ENCODE data around the gene CRACDL.

Gene CRACDL

DNA sequence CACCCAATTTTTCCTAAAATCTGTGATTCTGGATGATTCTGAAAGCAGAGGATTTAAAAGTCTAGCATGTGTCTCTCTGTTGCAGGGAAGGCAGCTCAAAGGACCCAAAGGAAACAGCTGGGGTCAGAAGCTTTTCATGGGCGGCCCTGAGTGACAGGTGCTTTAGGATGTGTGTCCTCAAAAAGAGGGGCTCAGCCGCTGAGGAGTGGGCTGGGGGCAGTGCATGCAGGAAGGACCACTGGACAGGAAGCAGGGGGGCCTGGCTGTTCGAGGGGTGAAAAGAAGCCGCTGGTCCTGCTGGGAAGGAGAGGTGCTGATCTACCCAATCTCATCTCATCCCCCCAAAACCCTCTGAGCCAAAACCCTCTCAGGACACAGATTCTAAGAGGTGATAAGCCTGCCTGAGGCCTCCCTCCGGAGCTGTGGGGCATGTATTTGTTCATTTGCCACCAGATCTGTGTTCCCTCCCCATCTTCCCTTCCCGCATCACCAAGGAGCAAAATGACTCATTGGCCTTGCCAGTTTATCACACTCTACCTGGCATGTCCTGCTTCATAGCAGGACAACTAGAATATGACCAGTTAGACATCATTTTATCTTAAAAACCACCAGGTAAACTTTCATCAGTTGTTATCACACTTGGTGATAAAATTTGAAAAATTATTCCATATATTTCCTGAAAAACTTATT lies 106.3 kb downstream of the CRACDL start:
- TF ChIP-seq SIN3A (IDR thresholded peaks at IDR 0.05; ENCODE audit: borderline replicate concordance, insufficient read depth, low read length) (no peak), FOXP2 (optimal IDR thresholded peaks at IDR 0.05; ENCODE audit: borderline replicate concordance, extremely low read depth, extremely low read length, insufficient read depth) (no peak), POLR2AphosphoS5 (IDR thresholded peaks at IDR 0.05; ENCODE audit: low read depth, low read length) (no peak), TAF1 (IDR thresholded peaks at IDR 0.05; ENCODE audit: borderline replicate concordance, insufficient read depth, low read length) (no peak)
- TF ChIP-seq, protein P1, sequence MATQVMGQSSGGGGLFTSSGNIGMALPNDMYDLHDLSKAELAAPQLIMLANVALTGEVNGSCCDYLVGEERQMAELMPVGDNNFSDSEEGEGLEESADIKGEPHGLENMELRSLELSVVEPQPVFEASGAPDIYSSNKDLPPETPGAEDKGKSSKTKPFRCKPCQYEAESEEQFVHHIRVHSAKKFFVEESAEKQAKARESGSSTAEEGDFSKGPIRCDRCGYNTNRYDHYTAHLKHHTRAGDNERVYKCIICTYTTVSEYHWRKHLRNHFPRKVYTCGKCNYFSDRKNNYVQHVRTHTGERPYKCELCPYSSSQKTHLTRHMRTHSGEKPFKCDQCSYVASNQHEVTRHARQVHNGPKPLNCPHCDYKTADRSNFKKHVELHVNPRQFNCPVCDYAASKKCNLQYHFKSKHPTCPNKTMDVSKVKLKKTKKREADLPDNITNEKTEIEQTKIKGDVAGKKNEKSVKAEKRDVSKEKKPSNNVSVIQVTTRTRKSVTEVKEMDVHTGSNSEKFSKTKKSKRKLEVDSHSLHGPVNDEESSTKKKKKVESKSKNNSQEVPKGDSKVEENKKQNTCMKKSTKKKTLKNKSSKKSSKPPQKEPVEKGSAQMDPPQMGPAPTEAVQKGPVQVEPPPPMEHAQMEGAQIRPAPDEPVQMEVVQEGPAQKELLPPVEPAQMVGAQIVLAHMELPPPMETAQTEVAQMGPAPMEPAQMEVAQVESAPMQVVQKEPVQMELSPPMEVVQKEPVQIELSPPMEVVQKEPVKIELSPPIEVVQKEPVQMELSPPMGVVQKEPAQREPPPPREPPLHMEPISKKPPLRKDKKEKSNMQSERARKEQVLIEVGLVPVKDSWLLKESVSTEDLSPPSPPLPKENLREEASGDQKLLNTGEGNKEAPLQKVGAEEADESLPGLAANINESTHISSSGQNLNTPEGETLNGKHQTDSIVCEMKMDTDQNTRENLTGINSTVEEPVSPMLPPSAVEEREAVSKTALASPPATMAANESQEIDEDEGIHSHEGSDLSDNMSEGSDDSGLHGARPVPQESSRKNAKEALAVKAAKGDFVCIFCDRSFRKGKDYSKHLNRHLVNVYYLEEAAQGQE (IDR thresholded peaks at IDR 0.05; ENCODE audit: insufficient read depth in 1 of 2, low read depth in 2 of 2, low read length in 2 of 2): no peak

DNA sequence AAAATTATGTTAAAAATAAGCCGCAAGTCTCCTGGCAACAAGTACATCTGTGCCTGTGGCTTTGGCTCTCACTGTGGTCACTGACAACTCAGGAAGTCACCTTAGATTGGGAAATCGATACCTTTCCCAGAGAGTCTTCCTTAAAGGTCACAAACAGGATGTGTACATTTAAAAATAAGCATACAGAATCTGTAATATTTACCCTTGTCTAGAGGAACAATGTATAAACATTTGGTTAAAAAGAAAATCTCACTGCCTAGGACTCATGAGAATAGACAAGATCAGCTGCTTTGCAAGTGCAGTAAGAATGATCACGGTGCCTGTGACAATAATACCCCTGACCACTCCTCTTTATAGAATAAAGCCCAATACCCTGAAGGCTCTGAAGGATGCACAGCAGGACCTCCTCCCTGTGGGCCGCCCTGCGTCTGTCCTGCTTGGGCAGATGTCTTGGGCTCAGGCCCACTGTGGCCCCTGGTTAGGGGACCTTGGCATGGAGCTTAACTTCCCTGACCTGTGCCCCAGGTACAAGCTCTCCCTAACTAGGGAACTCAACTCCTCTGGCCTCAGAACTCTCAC lies 107.1 kb downstream of the CRACDL start:
- TF ChIP-seq SIN3A (IDR thresholded peaks at IDR 0.05; ENCODE audit: borderline replicate concordance, insufficient read depth, low read length) (no peak), FOXP2 (optimal IDR thresholded peaks at IDR 0.05; ENCODE audit: borderline replicate concordance, extremely low read depth, extremely low read length, insufficient read depth) (no peak), TAF1 (IDR thresholded peaks at IDR 0.05; ENCODE audit: borderline replicate concordance, insufficient read depth, low read length) (no peak), POLR2AphosphoS5 (IDR thresholded peaks at IDR 0.05; ENCODE audit: low read depth, low read length) (no peak)
- TF ChIP-seq, protein P1 (IDR thresholded peaks at IDR 0.05; ENCODE audit: insufficient read depth in 1 of 2, low read depth in 2 of 2, low read length in 2 of 2): no peak

DNA sequence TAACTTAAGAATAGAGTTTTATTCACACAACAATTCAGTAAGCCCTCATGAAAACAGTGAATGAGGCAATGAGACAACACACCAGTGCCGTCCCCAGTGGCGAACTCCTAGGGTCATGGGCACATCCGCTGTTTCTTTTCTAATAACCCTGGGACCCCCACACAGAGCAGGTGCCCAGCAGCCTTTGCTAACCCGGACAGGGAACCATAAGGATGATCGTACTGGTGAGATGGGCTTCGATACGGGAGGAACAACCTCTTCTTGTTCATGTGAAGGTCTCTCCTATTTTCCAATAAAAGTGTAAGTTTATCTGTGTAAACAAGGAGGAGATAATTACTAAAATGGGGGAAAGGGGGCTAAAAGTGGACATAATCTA lies 107.7 kb downstream of the CRACDL start:
- TF ChIP-seq FOXP2 (optimal IDR thresholded peaks at IDR 0.05; ENCODE audit: borderline replicate concordance, extremely low read depth, extremely low read length, insufficient read depth) (no peak), SIN3A (IDR thresholded peaks at IDR 0.05; ENCODE audit: borderline replicate concordance, insufficient read depth, low read length) (no peak), POLR2AphosphoS5 (IDR thresholded peaks at IDR 0.05; ENCODE audit: low read depth, low read length) (no peak), TAF1 (IDR thresholded peaks at IDR 0.05; ENCODE audit: borderline replicate concordance, insufficient read depth, low read length) (no peak)
- TF ChIP-seq, protein P1 (IDR thresholded peaks at IDR 0.05; ENCODE audit: insufficient read depth in 1 of 2, low read depth in 2 of 2, low read length in 2 of 2): no peak

DNA sequence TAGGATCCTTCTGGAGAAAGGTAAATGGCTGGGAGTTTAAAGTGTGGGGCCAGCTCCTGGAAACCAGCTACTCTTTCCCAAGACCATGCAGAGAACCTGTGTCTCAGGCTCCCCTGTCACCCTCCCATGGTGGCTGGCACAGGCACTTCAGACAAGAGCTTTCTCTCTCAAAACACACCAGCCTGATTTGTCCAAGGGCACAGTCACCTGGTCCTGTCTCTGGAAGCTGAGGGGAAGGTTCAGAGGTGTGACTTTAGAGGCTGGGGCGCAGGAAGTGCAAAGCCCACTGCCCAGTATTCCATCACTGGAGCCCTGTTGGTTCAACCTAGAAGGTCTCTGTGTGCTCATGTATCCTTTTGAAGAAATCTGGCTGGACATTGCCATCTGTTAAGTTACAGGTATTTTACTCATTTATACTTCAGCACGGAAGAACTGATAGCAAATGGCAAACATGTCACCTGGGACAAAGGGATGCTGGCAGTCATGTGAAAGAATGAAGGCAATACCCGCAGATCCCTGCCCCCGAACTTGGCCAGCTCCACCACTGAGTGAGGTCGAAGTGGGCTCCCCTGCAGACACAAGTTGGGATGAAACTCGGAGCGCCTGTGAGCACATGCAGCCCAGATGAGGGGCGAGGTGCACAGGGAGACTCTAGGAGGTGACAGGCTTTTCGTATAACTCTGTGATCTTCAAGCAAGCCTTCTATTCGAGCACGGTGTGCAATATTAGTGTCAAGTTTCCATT lies 108.2 kb downstream of the CRACDL start:
- TF ChIP-seq POLR2AphosphoS5 (IDR thresholded peaks at IDR 0.05; ENCODE audit: low read depth, low read length): no peak
- no peak for TF ChIP-seq FOXP2 (optimal IDR thresholded peaks at IDR 0.05; ENCODE audit: borderline replicate concordance, extremely low read depth, extremely low read length, insufficient read depth)
- no peak for TF ChIP-seq TAF1 (IDR thresholded peaks at IDR 0.05; ENCODE audit: borderline replicate concordance, insufficient read depth, low read length)
- no peak for TF ChIP-seq SIN3A (IDR thresholded peaks at IDR 0.05; ENCODE audit: borderline replicate concordance, insufficient read depth, low read length)
- TF ChIP-seq, protein P1 (IDR thresholded peaks at IDR 0.05; ENCODE audit: insufficient read depth in 1 of 2, low read depth in 2 of 2, low read length in 2 of 2): no peak
